ENCODE data around the gene S100A5.

S100A5 gene

DNA sequence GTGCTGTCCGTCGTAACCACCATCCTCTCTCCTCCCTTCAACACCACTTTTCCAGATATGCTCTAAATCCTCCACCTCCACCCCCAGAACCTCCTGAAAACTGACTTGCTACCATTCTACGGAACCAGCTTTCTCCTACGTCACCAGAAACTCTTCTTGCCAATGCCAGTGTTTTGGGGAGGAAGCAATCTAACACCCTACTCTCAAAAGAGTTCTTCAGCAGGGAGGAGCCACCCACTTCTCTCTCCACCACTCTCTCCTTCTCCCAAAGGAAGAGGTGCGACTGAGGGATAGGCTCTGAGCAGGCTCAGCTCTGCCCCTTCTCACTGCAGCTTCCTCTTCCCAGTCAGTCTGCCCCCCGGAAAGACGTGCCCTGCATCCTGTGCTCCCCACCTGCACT is 31.0 kb upstream of the S100A5 start:
- no peak for DNase-seq (ENCODE audit: low read depth)
- no peak overlapping the region for H3K4me3 ChIP-seq (ENCODE audit: low read depth, low read length)
- TF ChIP-seq, protein P1, sequence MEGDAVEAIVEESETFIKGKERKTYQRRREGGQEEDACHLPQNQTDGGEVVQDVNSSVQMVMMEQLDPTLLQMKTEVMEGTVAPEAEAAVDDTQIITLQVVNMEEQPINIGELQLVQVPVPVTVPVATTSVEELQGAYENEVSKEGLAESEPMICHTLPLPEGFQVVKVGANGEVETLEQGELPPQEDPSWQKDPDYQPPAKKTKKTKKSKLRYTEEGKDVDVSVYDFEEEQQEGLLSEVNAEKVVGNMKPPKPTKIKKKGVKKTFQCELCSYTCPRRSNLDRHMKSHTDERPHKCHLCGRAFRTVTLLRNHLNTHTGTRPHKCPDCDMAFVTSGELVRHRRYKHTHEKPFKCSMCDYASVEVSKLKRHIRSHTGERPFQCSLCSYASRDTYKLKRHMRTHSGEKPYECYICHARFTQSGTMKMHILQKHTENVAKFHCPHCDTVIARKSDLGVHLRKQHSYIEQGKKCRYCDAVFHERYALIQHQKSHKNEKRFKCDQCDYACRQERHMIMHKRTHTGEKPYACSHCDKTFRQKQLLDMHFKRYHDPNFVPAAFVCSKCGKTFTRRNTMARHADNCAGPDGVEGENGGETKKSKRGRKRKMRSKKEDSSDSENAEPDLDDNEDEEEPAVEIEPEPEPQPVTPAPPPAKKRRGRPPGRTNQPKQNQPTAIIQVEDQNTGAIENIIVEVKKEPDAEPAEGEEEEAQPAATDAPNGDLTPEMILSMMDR (IDR thresholded peaks at IDR 0.05; ENCODE audit: control insufficient read depth, extremely low read depth, insufficient read depth): no peak

DNA sequence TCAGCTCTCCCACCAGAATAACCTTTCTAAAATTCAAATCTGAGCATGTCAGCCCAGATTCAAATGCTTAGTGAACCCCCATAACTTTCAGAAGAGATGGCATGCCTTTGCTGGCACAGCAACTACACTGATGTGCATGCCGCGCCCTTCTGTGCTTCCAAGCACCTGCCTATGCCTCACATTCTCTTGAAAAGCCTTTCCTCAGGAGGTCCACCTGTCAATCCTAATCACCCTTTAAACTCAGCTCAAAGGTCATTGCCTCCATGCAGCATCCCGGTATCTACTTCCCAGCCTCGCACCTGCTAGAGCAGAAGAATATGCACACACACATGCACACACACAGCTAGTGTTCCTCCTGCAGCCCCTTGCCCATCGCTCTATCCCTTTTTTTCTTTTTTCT is 30.1 kb upstream of the S100A5 start:
- no peak for DNase-seq (ENCODE audit: low read depth)
- no peak overlapping the region for H3K4me3 ChIP-seq (ENCODE audit: low read depth, low read length)
- TF ChIP-seq, protein P1 (IDR thresholded peaks at IDR 0.05; ENCODE audit: control insufficient read depth, extremely low read depth, insufficient read depth): no peak

DNA sequence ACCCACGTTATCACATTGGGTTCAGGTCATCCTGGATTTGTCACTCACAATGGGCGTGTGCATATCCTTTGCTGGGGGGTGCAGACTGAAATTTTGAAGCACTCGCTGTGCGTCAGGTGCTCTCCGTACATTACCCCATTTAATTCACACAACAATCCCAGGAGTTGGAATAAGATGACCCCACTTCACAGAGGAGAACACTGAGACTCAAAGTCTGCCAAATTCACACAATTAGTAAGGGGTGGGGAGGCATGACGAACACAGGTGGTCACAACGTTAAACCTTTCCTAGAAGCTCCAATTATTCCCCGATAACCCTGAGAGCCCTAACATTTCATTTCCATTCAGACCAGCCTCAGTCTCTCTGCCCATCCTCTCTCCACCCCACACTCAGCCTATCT is 28.7 kb upstream of the S100A5 start:
- H3K4me3 ChIP-seq (ENCODE audit: low read depth, low read length): no peak overlapping the region
- TF ChIP-seq, protein P1 (IDR thresholded peaks at IDR 0.05; ENCODE audit: control insufficient read depth, extremely low read depth, insufficient read depth): no peak
- DNase-seq (ENCODE audit: low read depth): no peak

DNA sequence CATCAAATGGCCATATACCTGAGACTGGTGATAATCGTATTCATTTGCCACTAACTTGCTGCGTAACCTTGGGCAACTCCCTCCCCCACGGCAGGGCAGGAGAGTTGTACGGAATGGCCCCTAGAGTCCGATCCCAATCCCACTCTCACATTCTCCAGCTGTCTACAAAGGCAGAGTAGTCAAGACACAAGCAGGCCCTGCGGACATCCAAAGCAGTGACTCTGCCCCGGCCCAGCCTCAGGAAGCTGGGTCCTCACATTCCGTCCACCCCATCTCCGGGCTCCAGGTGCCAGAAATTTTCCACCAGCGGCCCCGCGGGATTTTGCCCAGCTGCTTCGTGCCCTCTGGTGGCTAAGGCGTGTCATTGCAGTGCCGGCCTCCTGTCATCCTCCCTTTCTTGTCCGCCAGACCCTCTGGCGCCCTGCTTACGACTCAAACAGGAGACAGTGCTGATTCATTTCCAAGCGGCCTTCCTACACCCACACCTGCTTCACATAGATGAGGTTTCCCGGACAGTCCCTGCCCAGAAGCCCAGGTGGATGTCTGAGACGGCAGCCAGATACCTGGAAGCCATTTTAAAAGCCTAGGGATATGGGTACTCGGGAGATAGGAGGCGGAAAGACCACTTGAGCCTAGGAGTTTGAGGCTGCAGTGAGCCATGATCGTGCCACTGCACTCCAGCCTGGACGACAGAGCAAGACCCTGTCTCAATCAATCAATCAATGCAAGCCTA is 27.8 kb upstream of the S100A5 start:
- TF ChIP-seq, protein P1 (IDR thresholded peaks at IDR 0.05; ENCODE audit: control insufficient read depth, extremely low read depth, insufficient read depth): peak; percentile 97
- peak overlapping the region; percentile 36 for H3K4me3 ChIP-seq (ENCODE audit: low read depth, low read length)
- DNase-seq (ENCODE audit: low read depth): peak; percentile 22

DNA sequence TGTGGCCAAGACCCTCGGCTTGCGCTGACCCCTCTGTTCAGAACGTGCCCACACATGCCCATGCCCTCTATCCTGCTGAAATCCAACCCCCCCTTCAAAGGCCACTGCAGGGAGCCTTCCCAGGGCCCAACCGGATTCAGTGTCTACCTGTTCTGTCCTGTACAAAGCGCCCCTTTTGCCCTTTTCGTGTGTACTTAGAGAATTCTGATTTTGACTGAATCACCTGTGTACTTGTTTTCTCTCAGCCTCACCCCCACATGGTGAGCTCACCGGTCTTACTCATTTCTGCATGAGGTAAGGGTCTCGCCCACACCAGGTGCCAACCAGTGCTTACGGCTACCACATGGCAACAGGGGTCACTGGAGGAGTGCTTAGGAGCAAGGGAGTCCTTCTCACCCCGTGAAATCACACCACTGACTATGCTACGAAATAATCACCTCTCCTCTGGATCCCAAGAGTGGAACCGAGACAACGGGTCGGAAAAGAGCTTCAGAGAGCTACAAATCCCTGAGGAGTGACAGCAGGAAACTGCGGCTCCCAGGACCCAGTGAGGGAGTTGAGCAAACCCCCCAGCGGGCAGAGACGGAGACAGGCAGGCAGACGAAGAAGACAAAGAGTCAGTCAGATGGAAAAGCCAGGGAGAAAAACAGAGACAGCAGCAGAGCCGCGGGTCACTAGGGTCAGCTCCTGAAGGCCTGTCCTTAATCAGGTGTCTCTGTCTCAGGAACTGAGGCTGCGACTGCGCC is 27.1 kb upstream of the S100A5 start:
- no peak for DNase-seq (ENCODE audit: low read depth)
- no peak overlapping the region for H3K4me3 ChIP-seq (ENCODE audit: low read depth, low read length)
- TF ChIP-seq, protein P1 (IDR thresholded peaks at IDR 0.05; ENCODE audit: control insufficient read depth, extremely low read depth, insufficient read depth): no peak

DNA sequence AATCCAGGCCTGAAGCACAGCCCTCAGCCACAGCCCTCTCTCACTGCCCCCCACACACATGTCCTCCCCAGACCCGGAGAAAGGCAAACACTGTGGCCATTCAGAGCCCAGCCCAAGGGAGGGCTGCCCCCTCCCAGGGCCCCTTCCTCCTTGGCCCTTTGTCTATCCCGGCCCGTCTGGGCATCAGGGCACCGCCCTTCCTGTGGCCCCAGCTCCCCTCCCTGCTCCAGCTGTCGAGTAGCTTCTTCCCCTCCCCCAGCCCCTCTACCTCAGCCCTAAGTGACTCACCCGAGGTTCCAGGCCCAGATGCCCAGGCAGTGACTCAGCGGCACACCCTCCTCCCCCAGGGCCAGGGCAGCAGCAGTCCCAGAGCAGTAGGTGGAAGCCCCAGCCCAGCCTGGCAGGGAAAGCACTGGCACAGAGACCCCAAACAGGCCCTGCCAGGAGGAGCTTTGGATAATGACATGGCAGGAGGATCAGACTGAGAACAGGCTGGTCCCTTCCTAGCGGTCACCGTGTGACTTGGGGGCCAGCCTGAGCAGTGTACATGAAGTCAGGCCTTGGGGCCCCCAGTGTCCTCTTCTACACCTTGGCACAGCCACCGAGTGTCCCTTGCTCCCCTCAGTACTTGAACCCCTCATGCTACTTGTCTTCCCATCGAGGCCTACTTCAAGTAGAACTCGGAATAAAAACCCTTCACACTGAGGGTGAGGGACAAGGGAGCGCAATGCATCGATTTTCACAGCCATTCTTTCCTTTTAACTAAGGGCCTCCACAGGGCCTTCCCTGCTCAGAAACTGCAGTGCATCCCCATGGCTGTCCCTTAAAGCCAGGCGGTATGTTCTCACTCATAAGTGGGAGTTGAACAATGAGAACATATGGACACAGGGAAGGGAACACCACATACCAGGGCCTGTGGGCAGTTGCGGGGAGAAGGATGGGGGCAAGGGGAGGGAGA is 26.0 kb upstream of the S100A5 start:
- no peak overlapping the region for H3K4me3 ChIP-seq (ENCODE audit: low read depth, low read length)
- DNase-seq (ENCODE audit: low read depth): peak; percentile 19
- TF ChIP-seq, protein P1 (IDR thresholded peaks at IDR 0.05; ENCODE audit: control insufficient read depth, extremely low read depth, insufficient read depth): no peak
